ENCODE measurements around the gene TMEM134.

- TF ChIP-seq CTCF (IDR thresholded peaks at IDR 0.05) (peak in 2 of 6 experiments; percentile 9 to 23), POLR2A (IDR thresholded peaks at IDR 0.05) (peak in 3 of 4 donors; percentile 83 to 97 (median 95))
Measured at GRCh38 chr11:67507864-67508485, 38.9 kb upstream of the TMEM134 start, which contains the start of gene CDK2AP2.

All from esophagus squamous epithelium (tissue), 4 donors.